Astrocyte of the cerebellum (primary cell): Measurements from ENCODE around the gene ZMYND8.
A peak's percentile ranks its signal among the peaks of the same experiment; 100 is the strongest.

Experiments used
- DNase-seq: peaks from one replicate; pipeline ENCODE4 v3.0.0-alpha.2; 2011; ENCODE audit warnings: low read depth
- H3K4me3 ChIP-seq: 2 replicates; pipeline ENCODE4 v1.5.1; 2011; ENCODE audit warnings: mild to moderate bottlenecking, low read depth, low read length, moderate library complexity
- CTCF ChIP-seq: IDR thresholded peaks from 2 replicates; pipeline ENCODE4 v1.5.1; 2012; ENCODE audit warnings: low read length, low read depth, moderate library complexity, mild to moderate bottlenecking; ENCODE audit errors: missing control alignments
- in situ Hi-C: cut with HindIII; loops from 2 replicates; pipeline ENCODE4 v1.10.0; 2017; ENCODE audit warnings: low sequenced_read_pairs

The ZMYND8 gene

GRCh38 chr20:47359530-47360296 lies 3.2 kb upstream of the ZMYND8 start:
- in situ Hi-C loops, result loop anchor here (25.0 kb wide), 1 partner anchor 253 kb away; no protein-coding TSS in a partner anchor
- no peak for TF ChIP-seq CTCF
- DNase-seq, result no peak
- H3K4me3 ChIP-seq, result no peak overlapping the region

- in situ Hi-C loops, result loop anchor here (25.0 kb wide), 1 partner anchor 253 kb away; no protein-coding TSS in a partner anchor
- TF ChIP-seq CTCF, result no peak
- no peak overlapping the region for H3K4me3 ChIP-seq
- DNase-seq, result no peak
Observed at GRCh38 chr20:47358672-47359529, 2.4 kb upstream of the ZMYND8 start.

- DNase-seq, result no peak
- in situ Hi-C loops, result loop anchor here (25.0 kb wide), 1 partner anchor 254 kb away; no protein-coding TSS in a partner anchor
- no peak overlapping the region for H3K4me3 ChIP-seq
- TF ChIP-seq CTCF, result no peak
Observed at GRCh38 chr20:47358039-47358671, 1.7 kb upstream of the ZMYND8 start.

- DNase-seq, result no peak
- TF ChIP-seq CTCF, result no peak
- in situ Hi-C loops, result loop anchor here (25.0 kb wide), 1 partner anchor 255 kb away; no protein-coding TSS in a partner anchor
- H3K4me3 ChIP-seq, result no peak overlapping the region
Observed at GRCh38 chr20:47357296-47358038, 968 bp upstream of the ZMYND8 start.

- in situ Hi-C loops, result loop anchor here (25.0 kb wide), 1 partner anchor 256 kb away; no protein-coding TSS in a partner anchor
- TF ChIP-seq CTCF, result no peak
- H3K4me3 ChIP-seq, result peak overlapping the region; percentile 17
- no peak for DNase-seq
Observed at GRCh38 chr20:47356220-47356525, 326 bp downstream of the ZMYND8 start.
